Activated effector memory CD4-positive, alpha-beta T cell treated with anti-CD3 and anti-CD28 coated beads, Interleukin-2, amount 50 U/mL, for 16 hours (primary cell): ENCODE measurements around the gene KIF16B.
"Not testable (repeated sequence)": the region's sequence is repeated elsewhere in the genome, so short reads cannot be mapped to it uniquely, and the experiment has no call there.

ENCODE experiments used
- DNase-seq: peaks from one replicate; pipeline ENCODE4 v3.0.0-alpha.2; 2020

Gene KIF16B

DNA sequence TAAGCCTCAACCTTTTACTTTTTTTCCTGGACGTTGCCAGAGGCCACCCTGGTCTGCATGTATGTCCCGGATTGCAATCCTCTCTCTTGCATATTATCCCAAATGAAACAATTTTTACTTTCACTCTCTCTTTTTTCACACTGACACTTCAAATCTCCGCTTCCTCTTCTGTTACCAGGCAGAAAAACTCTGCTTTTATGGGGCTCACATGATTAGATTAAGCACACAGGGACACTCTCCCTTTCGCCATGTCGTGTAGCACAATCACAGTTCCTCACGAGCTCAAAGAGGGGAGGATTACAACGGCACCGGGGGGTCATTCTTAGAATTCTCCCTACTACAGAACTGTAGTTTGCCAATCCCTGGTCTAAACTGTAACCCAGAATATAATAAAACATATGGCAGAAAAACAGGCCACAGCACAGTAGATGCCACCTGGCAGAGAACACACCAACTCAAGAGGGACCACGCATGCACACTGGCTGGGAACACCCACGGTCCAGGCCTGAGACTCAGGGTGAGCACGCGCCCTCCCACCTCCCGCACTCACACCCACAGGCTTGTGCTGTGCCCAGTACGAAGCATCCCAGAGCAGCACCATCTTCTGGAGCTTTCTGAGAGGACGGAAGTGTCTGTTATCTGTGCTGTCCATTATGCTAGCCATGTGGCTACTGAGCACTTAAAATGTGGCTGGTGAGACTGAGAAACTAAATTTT, 288.7 kb downstream of the KIF16B start:
- no peak for DNase-seq

DNA sequence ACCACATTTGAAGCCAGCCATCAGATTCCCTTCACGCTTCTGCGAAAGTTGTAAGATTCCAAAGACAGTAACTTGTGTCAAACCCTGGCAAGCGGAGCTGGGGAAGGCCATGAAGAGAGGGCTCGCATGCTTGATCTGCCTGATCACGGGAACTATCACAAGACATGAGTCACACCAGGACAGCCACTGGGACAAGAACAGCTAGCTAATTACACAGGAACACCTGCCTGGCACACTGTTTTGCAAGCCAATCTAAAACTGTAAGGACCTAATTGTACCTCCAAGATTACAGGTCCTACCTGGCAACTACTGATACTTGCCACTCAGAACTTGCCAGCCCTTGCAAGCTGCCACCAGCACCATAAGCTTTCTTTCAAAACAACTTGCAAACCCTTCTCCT, 289.3 kb downstream of the KIF16B start:
- DNase-seq = no peak

DNA sequence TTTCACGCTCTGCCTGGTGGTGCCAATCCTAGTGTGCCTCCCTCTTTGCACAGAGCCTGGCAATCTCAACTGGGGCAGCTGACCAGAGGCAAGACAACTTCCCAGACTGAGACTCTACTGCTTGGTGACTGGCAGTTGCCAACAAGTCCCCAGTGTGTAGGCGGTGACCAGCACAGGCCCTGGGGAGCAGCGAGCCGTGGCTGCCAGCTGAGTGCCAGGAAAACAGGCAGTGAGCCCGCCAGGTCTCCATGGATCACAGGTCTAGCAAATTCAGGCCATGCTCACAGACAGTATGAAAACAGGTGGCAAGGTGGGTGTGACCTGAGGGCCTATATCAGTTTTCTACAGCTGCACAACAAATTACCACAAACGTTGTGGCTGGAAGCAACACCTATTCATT, 289.9 kb downstream of the KIF16B start:
- DNase-seq = no peak

DNA sequence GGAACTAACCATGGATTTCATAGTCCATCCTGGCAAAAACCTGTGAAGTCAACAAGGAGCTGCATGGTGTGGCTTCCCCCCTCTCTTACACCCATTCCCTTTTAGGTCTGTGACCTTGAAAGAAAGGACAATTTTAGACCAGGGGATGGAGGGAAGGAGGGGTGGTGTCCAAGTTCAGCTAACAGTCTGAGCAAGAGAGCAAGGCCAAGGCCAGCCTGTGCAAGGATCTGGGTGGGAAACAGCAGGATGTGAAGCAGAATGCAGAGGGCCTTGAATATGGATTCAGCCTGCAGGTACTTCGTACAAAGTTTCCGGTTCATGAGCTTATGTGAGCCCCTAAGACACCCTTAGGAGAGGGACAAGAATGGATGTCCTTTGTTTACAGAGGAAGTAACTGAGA, 293.0 kb downstream of the KIF16B start:
- DNase-seq = no peak

DNA sequence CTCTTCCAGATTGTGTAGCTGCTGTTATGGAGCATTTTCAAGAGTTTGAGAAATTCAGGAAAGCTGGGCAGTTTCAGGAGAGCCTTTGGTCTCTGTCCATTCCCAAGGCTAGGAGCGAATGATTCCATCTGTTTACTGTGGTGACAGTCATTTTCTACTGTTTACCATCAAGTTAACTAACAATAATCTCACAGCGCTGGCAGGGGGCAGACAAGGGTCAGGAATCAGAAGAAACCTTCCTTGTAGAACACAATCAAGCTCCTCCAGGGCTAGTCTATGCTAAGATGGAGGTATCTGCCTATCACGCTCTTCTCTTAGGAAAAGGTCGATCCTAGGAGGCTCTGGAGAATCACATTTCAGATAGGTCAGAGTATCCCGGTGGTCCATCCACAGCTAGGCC, 293.9 kb downstream of the KIF16B start:
- no peak for DNase-seq

DNA sequence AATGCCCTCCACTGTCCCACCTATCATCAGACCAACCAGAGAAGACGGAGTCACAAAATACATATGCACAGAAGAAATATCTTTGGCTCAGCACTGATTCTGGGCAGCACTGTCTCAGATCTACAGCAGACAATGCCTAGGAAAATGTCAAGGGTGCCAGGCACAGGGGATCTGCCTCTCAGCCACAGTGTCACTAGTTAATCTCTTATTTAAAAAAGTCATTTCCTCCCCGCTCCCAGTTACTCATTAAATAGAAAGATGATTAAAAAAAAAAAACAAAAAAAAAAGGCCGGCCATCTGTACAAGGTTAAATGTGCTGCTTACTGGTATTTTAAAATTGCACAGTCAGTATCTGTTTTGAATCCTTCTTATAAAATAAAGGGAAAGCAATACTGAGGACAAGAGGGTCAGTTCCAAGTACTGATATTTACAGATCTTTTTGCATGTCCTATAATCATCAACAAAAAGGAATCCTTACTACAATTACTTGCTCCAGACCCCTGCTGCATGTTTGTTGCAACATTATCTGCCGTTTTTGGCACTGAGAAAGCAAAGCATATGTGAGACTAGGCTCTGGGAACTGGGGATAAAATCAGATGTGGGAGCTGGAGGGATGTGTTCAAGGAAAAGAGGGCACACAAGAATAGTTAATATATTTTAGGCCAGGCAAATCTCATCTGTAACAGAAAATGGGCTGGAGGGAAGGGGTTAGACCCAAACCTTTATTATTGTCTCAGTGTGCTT, 299.3 kb downstream of the KIF16B start:
- DNase-seq = no peak

DNA sequence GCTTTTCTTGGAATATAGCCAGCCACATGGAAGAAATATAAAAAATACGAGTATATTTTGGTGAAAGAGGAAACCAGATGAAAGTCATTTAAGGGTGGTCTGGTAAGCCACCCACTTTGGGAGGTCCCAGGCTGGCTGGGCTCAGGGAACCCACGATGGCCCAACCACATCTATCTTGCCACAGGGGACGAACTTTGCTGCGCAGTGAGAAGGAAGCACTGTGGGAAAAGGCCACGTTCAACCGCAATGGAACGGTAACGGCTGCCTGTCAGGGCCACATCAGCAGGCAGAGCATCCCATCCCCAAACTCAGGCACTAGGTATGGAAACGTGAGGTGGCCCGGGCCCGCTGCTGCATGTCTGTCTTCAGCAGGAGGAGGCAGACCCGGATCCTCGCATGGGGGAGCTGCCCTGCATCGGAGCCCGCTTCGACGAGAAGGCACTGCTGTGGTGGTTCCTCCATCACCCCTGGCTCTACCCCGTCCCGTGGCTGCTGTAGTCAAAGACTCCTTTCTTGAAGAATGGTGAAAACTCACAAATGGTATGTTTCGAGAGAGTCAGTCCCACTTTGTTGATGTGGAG, 300.4 kb downstream of the KIF16B start:
- DNase-seq = no peak

DNA sequence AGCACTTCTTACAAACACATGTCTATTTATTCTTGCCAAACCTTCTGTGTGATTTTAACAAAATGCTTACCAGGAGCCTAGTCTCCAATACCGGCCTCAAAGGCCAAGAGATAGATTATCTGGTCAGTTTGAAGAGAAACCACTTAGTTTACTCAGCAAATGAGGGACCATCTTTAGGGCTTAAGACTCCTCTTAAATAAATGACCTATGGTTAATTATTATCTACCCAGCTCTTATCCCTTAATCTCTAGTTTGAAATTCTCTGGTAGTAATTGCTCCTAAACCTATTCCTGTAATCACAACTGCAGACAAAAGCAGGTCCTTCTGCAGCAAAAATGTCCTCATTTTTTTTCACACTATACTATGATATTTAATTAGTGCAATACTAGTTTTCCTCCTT, 301.8 kb downstream of the KIF16B start:
- no peak for DNase-seq

DNA sequence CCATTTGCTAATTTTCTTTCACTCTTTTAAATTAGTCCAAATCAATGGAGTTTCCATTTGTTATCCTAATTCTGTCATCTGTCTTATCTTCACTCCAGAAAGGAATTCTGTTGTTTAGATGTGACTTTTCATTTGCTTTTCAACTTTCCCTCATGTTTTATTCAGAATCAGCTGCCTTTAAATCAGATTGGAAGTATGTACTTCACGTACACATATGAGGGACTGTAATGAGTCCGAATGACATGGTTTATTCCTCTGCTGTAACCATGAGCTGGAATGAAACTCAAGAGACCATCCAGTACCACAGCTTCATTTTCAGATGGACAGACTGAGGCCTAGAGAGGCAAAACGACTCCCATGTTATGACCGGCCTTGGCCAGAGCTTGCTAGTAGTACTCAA, 302.3 kb downstream of the KIF16B start:
- DNase-seq = no peak

DNA sequence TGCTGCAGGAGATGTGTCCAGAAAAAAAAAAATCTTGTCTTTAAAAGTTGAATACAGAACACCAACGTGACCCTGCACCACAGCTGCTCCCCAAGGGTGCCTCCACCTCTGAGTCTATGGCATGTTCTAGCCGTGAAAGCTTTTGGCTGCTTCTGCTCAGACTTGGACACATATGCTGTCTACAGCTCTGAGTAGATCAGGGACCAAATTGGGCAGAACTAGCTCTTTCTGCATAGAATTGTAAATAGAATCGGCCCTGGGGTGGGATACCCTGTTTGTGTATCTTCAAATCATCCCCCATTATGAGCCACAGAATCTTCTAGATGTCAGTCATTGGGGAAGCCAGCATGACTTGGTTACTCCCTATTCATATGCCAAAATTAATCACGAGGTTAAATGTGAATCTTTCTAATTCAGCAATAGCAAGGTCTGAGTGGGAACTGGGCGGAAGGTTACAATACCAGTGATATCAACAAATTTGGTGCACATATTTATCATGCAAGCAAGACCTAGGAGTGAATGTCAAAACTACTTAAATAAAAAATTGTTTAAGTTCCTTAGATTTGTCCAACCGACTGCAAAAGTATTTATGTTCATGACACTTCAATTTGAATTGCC, 302.8 kb downstream of the KIF16B start:
- DNase-seq = no peak

DNA sequence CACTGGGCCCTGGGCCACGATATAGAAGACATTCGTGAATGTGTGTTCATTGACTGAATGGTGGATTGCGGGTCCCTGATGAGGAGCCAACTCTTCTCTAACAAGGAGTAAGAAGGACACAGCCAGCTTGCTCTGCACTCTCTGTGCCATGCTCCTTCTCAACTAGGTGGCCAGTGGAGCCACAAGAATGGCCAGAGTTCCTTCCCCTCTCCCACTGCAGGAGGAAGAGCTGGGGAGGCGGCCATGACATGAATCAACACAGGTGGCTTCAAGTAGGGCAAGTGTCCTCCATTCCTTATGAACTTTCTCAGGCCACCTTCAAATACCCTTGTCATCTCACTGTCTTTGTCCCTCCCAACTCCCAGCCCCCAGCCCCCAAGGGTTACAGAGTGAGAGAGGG, 305.7 kb downstream of the KIF16B start:
- no peak for DNase-seq

DNA sequence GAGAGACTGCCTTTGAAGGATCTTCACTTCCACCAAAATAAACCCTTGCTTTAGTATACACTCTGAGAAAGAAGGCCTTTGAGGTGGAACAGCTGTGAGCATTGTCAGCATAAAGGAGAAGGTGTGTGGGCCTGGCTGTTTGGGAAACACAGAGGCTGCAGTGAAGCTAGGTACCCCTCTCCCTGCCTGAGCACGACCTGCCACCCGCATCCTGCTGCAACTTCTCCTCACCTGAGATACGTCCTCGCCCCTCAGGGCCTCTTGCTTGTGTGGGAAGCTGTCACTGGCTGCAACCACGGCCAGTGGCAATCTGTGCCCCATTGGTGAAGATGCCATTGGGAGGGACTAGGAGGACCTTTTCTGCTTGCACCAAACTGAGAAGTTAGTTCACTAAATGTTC, 307.9 kb downstream of the KIF16B start:
- no peak for DNase-seq

DNA sequence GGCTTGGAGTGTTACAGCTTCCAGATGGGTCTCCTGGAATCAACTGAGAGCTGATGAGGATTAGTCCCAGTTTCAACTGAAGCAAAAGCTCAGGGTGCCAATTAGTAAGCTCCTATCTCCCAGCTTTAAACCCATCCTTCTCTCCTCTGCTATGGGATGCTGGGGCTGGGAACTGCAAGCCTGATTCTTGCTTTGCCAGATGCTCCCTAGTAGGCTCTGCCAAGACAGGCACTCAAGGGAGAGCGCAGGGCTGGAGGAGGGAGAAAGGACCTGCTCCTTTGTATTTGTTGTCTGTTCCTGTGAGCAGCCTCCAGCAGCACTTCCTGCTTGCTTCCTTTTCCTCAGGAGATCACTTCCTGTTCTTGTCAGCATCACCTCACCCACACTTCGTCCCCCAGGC, 309.7 kb downstream of the KIF16B start:
- DNase-seq = no peak

DNA sequence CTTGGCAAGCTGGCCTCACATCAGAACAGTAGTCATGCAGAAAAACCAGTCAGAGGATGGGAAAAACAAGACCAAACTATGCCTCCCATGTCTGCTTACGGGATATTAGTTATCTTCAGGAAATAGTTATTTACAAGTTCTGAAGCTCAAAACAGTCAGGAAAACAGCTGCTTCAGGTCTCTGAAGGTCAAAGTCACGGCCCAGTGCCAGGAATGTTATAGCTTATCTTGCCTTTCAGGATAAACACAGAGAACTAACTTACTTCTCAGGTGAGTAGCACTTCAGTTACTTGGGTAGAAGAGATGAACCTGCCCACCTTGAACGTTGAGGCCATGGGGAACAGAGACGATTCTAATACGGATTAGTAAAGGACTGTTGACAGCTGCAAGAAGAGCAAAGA, 310.7 kb downstream of the KIF16B start:
- no peak for DNase-seq

DNA sequence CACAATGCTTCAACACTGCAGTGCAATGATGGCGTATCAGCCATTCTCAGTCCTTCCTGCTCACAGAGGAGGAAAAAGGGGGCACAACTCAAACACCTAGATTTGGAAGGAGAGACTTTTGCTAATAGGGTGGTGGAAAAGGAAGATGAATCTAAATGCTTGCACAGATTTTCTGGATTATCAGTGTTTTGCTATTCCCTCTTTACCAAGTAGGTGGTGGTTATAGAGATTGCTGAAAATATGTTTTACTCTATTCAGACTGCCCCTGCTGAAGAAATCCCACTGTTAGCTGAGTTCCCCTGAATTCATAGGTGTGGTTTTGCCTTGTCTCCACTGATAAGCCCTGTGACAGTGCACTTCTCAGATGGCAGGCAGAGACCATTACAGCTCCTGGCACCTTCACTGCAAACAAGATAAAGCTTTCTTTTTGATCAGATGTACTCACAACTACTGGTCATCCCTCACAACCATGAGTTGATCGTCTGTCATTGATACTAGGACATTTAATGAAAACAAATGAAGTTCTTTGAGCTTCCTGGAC, 311.4 kb downstream of the KIF16B start:
- DNase-seq = no peak

DNA sequence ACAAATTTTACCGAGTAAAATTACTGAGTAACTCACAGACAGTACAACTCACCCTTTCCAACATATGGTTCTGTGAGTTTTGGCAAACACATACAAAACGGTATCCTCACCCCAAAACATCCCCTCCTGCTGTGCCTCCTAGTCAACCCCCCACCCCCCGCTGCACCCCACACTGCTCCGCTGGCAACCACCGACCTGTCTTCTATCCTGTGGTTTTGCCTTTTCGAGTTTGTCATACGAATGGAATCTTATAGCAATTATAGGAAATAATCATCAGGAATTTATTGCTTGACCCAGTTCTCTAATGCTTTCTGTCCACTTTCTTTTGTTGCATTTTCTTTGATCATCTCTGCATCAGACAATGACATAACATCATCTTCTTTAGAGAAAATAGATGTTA, 312.3 kb downstream of the KIF16B start:
- no peak for DNase-seq

DNA sequence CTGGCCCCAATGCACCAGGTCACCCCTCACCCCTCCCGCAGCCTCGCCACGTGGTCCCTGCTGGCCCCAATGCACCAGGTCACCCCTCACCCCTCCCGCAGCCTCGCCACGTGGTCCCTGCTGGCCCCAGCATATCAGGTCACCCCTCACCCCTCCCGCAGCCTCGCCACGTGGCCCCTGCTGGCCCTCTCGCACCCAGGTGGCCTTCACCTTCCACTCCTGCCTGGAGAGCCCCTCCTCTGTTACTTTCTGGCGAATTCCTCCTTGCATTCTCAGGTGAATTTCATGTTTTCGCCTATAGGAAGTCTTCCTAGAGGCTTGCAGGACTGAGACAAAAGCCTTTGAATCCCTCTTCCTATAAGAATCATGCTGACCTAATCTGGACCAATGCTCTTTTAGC, 313.1 kb downstream of the KIF16B start:
- DNase-seq = not testable (repeated sequence)

DNA sequence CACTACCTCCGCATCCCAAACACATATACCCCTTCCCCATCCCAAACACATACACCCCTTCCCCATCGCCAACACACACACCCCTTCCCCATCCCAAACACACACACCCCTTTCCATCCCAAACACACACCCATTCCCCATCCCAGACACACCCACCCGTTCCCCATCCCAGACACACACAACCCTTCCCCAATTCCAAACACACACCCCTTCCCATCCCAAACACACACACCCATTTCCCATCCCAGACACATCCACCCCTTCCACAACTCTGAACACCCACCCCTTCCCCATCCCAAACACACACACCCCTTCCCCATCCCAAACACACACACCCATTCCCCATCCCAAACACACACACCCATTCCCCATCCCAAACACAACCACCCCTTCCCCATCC, 314.5 kb downstream of the KIF16B start:
- DNase-seq = no peak

DNA sequence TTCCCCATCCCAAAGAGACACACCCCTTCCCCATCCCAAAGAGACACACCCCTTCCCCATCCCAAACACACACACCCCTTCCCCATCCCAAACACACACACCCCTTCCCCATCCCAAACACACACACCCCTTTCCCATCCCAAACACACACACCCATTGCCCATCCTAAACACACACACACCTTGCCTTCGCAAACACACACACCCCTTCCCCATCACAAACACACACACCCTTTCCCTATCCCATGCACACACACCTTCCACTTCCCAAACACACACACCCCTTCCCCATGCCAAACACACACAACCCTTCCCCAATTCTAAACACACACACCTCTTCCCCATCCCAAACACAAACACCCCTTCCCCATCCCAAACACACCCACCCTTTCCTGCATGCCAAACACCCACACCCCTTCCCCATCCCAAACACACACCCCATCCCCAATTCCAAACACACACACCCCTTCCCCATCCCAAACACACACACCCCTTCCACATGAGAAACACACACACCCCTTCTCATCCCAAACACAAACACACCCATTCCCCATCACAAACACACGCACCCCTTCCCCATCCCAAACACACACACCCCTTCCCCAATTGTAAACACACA, 315.3 kb downstream of the KIF16B start:
- DNase-seq = no peak

DNA sequence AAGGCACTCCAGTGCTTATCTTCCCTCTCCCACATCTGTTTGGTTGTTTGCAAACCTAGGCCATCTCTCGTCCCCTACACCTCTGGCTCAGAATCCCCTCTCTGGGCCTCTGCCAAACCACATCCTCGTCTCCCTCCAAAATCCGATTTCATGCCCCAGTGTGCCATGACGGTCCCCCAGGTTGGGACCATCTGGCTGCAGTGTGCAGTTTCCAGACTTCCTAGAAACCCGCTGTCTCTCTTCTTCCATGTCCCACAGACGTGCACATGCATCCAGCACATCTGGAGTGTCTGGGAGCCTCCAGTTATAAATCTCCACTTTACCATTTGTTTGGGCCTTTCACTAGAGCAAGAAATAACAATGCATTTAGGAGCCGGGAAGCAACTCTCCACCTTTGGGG, 316.2 kb downstream of the KIF16B start:
- no peak for DNase-seq

DNA sequence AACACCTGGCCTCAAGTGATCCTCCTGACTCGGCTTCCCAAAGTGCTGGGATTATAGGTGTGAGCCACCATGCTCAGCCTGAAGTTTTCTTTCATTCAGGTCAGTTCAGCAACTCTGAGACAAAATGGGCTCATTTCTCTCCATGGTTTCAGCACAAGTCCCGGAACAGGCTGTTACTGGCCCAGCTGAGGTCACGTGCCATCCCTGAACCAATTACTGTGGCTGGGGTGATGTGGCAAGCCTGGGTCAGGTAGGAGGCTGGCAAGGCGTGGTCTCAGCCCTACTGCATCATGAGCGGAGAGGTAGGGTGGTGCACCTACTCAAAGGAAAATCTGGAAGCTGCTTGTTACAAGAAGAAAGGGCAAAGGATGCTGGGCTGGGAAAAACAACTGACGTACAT, 326.4 kb downstream of the KIF16B start:
- DNase-seq = no peak

DNA sequence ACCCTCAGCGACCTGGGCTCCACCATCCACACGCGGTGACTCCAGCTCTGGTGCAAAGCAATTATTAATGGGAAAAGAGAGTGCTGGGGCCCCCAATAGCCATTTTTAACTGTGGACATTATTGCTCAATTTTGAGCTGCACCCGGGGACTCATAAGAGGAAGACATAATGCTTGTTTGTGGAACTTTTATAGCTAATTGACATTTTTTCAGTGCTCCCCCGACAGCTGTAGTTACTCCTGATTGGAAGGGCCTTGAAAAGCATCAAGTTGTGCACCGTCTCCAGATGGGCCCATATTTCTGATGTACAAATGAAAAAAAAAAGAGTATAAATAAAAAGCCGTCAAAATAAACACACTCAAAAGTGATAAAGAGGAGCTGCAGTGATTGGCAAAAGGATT, 327.0 kb downstream of the KIF16B start:
- no peak for DNase-seq

DNA sequence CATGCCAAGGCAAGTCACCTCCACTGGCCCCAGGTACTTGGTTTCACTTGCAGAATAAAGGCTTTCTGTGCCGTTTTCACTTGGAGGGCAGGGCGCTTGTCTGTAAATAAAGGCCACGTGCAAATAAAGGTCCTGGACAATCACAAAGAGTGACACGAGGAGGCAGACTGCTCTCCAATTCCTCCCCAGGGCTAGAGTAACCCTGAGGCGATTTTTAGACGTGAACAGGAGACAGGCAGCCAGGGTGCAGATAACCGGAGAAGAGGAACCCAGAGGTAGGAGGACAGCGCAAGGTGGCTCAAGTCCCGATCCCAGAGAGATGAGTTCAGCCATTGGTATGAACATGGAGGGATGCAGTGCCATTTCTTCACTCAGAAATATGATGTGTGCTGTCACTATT, 327.4 kb downstream of the KIF16B start:
- DNase-seq = no peak
